ENCODE results near the gene SH3RF1.
"Not testable (repeated sequence)": the region's sequence is repeated elsewhere in the genome, so short reads cannot be mapped to it uniquely, and the experiment has no call there.

SH3RF1 gene

GRCh38 chr4:169279108-169279507 lies 8.4 kb upstream of the SH3RF1 start:
- DNase-seq = no peak
- intact Hi-C loops (cut with DNase I) = loop anchor here (10.0 kb wide), 1 partner anchor 206 kb away; no protein-coding TSS in a partner anchor

- intact Hi-C loops (cut with DNase I) = loop anchor here (10.0 kb wide), 1 partner anchor 206 kb away; no protein-coding TSS in a partner anchor
- DNase-seq = no peak
Observed at GRCh38 chr4:169278624-169279023, 7.9 kb upstream of the SH3RF1 start.

- not testable (repeated sequence) for DNase-seq
- intact Hi-C loops (cut with DNase I) = loop anchor here (10.0 kb wide), 1 partner anchor 207 kb away; no protein-coding TSS in a partner anchor
Observed at GRCh38 chr4:169277838-169278237, 7.1 kb upstream of the SH3RF1 start.

GRCh38 chr4:169275180-169275579 lies 4.4 kb upstream of the SH3RF1 start:
- intact Hi-C loops (cut with DNase I) = loop anchor here (10.0 kb wide), 1 partner anchor 210 kb away; no protein-coding TSS in a partner anchor
- DNase-seq = no peak

GRCh38 chr4:169274033-169274432 lies 3.3 kb upstream of the SH3RF1 start:
- intact Hi-C loops (cut with DNase I) = loop anchor here (5.0 to 10.0 kb wide), 2 partner anchors 211 to 262 kb away; partner anchors contain the start of gene CBR4
- no peak for DNase-seq

- intact Hi-C loops (cut with DNase I) = loop anchor here (5.0 to 10.0 kb wide), 2 partner anchors 212 to 260 kb away; partner anchors contain the start of gene CBR4
- DNase-seq = no peak
Observed at GRCh38 chr4:169272265-169272886, 1.6 kb upstream of the SH3RF1 start.

- peak in 10 of 42 donors; percentile 3 to 60 (median 20) for DNase-seq
- intact Hi-C loops (cut with DNase I) = loop anchor here (5.0 to 10.0 kb wide), 2 partner anchors 213 to 259 kb away; partner anchors contain the start of gene CBR4
Observed at GRCh38 chr4:169271692-169272007, 894 bp upstream of the SH3RF1 start.

GRCh38 chr4:169269916-169270809 lies 593 bp downstream of the SH3RF1 start:
- intact Hi-C loops (cut with DNase I) = loop anchor here (5.0 to 10.0 kb wide), 2 partner anchors 215 to 258 kb away; partner anchors contain the start of gene CBR4
- DNase-seq = peak in 40 of 42 donors; percentile 38 to 84 (median 64)

- peak in 6 of 42 donors; percentile 8 to 54 (median 26) for DNase-seq
- intact Hi-C loops (cut with DNase I) = no loop called here
Observed at GRCh38 chr4:169268951-169269760, 1.6 kb downstream of the SH3RF1 start.

GRCh38 chr4:169267070-169267469 lies 3.7 kb downstream of the SH3RF1 start:
- intact Hi-C loops (cut with DNase I) = no loop called here
- no peak for DNase-seq

GRCh38 chr4:169266661-169267060 lies 4.1 kb downstream of the SH3RF1 start:
- intact Hi-C loops (cut with DNase I) = no loop called here

GRCh38 chr4:169266081-169266480 lies 4.7 kb downstream of the SH3RF1 start:
- DNase-seq = no peak
- intact Hi-C loops (cut with DNase I) = no loop called here

More at GRCh38 chr4:169266661-169267060, 4.1 kb downstream of the SH3RF1 start:
- DNase-seq = no peak

GRCh38 chr4:169263791-169264392 lies 6.9 kb downstream of the SH3RF1 start:
- intact Hi-C loops (cut with DNase I) = no loop called here
- no peak for DNase-seq

- intact Hi-C loops (cut with DNase I) = no loop called here
- DNase-seq = no peak
Observed at GRCh38 chr4:169260217-169260866, 10.4 kb downstream of the SH3RF1 start.

- intact Hi-C loops (cut with DNase I) = loop anchor here (10.0 kb wide), 1 partner anchor 144 kb away; no protein-coding TSS in a partner anchor
- DNase-seq = no peak
Observed at GRCh38 chr4:169259271-169259670, 11.5 kb downstream of the SH3RF1 start.

- intact Hi-C loops (cut with DNase I) = loop anchor here (10.0 kb wide), 1 partner anchor 143 kb away; no protein-coding TSS in a partner anchor
- no peak for DNase-seq
Observed at GRCh38 chr4:169258141-169258540, 12.6 kb downstream of the SH3RF1 start.

- DNase-seq = no peak
- intact Hi-C loops (cut with DNase I) = loop anchor here (10.0 kb wide), 1 partner anchor 142 kb away; no protein-coding TSS in a partner anchor
Observed at GRCh38 chr4:169256856-169257761, 13.6 kb downstream of the SH3RF1 start.
